DMS79 (cell line): ENCODE results near the gene NXF3.
"Not testable (repeated sequence)": the region's sequence is repeated elsewhere in the genome, so short reads cannot be mapped to it uniquely, and the experiment has no call there.

Source experiments
- DNase-seq: peaks from one replicate; lab custom pipeline; 2025; lab: John Stamatoyannopoulos, UW

Gene NXF3

GRCh38 chrX:103092942-103093341, at the start of gene NXF3:
Gene NXF3, minus strand, starts transcription at chrX:103093143. Its CDS starts 120 bp downstream, at chrX:103093023.
- no peak for DNase-seq

GRCh38 chrX:103136528-103136927, 43.6 kb upstream of the NXF3 start:
- not testable (repeated sequence) for DNase-seq

- no peak for DNase-seq
Measured at GRCh38 chrX:103124284-103124683, 31.3 kb upstream of the NXF3 start.

- DNase-seq: no peak
Measured at GRCh38 chrX:103120748-103121147, 27.8 kb upstream of the NXF3 start.

GRCh38 chrX:103116970-103117369, 24.0 kb upstream of the NXF3 start:
- DNase-seq: not testable (repeated sequence)

- DNase-seq: not testable (repeated sequence)
Measured at GRCh38 chrX:103109497-103109896, 16.6 kb upstream of the NXF3 start.

- DNase-seq: no peak
Measured at GRCh38 chrX:103107836-103108235, 14.9 kb upstream of the NXF3 start.

GRCh38 chrX:103107227-103107737, 14.3 kb upstream of the NXF3 start:
- DNase-seq: not testable (repeated sequence)

GRCh38 chrX:103104370-103104769, 11.4 kb upstream of the NXF3 start:
- not testable (repeated sequence) for DNase-seq

- not testable (repeated sequence) for DNase-seq
Measured at GRCh38 chrX:103103866-103104265, 10.9 kb upstream of the NXF3 start.

GRCh38 chrX:103101299-103102042, 8.5 kb upstream of the NXF3 start:
- DNase-seq: peak; percentile 39

GRCh38 chrX:103100484-103100883, 7.5 kb upstream of the NXF3 start:
- no peak for DNase-seq

GRCh38 chrX:103099691-103100090, 6.7 kb upstream of the NXF3 start:
- DNase-seq: no peak

GRCh38 chrX:103098488-103098887, 5.5 kb upstream of the NXF3 start:
- DNase-seq: no peak

GRCh38 chrX:103081051-103081450, 11.9 kb downstream of the NXF3 start:
- DNase-seq: no peak

- no peak for DNase-seq
Measured at GRCh38 chrX:103073467-103073866, 19.5 kb downstream of the NXF3 start.

- DNase-seq: no peak
Measured at GRCh38 chrX:103066606-103067005, 26.3 kb downstream of the NXF3 start.

GRCh38 chrX:103063918-103064434, 29.0 kb downstream of the NXF3 start, which contains the start of gene BEX1:
Gene BEX1, minus strand, starts transcription at chrX:103064171. Its CDS starts 897 bp downstream, at chrX:103063274.
- DNase-seq: peak; percentile 97

- DNase-seq: peak; percentile 80
Measured at GRCh38 chrX:103063191-103063845, 29.6 kb downstream of the NXF3 start.

- DNase-seq: no peak
Measured at GRCh38 chrX:103061486-103061885, 31.5 kb downstream of the NXF3 start.

GRCh38 chrX:103056902-103057301, 36.0 kb downstream of the NXF3 start:
- DNase-seq: no peak

GRCh38 chrX:103052625-103053024, 40.3 kb downstream of the NXF3 start:
- no peak for DNase-seq

GRCh38 chrX:103051260-103051789, 41.6 kb downstream of the NXF3 start:
- DNase-seq: no peak
